Measurements from ENCODE around the gene SPIRE1.

DNA sequence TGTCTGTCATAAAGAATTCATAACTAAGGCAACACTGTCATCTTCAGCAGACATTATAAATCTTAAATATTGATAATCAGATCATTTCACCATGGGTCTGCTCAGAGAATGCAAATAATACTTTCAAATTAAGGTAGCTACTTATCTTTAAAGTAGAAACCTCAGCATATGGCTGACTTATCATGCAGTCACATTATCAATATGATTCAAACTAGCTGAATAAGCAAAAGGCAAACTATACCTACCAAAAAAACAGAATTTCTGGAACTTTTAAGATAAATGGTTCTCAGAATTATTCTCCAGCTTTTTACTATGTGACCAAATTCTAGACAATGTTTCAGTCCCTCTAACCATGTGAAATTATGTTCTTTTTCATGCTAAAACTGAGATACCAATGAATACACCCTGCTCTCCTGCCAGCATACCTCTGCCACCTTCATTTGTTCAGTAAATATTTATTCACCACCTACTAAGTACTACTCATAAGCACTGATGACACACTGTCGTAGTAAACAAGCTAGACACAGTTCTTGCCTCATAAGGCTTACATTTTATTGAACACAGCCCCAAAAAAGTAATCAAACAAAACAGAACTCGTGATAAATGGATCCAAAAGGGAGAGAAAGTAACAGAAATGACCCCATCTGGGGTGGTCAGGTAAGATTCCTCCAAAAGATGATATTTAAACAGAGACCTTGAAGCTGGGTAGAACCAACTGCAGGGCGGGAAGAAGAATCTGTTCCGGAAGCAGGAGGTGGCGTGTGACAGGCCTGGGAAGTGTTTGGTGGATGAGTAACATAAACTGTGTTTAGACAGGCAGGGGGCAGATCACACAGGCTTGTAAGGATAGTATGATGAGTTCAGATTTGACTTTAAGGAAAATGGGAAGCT lies 17.7 kb downstream of the SPIRE1 start:
- TF ChIP-seq, protein P1, sequence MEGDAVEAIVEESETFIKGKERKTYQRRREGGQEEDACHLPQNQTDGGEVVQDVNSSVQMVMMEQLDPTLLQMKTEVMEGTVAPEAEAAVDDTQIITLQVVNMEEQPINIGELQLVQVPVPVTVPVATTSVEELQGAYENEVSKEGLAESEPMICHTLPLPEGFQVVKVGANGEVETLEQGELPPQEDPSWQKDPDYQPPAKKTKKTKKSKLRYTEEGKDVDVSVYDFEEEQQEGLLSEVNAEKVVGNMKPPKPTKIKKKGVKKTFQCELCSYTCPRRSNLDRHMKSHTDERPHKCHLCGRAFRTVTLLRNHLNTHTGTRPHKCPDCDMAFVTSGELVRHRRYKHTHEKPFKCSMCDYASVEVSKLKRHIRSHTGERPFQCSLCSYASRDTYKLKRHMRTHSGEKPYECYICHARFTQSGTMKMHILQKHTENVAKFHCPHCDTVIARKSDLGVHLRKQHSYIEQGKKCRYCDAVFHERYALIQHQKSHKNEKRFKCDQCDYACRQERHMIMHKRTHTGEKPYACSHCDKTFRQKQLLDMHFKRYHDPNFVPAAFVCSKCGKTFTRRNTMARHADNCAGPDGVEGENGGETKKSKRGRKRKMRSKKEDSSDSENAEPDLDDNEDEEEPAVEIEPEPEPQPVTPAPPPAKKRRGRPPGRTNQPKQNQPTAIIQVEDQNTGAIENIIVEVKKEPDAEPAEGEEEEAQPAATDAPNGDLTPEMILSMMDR (conservative IDR thresholded peaks at IDR 0.05; ENCODE audit: low read length) = no peak
- no peak for TF ChIP-seq EZH2phosphoT487 (IDR thresholded peaks at IDR 0.05; ENCODE audit: borderline replicate concordance)

Measured in Loucy (cell line).